HG03066 (cell line): ENCODE measurements around the gene MEGF8.

ENCODE experiments used
- ATAC-seq: cut with Tn5 transposase; IDR thresholded peaks from one replicate; pipeline ENCODE4 v1.9.1; 2021; ENCODE audit warnings: low read depth; ENCODE audit not compliant: unreplicated experiment

Gene MEGF8

DNA sequence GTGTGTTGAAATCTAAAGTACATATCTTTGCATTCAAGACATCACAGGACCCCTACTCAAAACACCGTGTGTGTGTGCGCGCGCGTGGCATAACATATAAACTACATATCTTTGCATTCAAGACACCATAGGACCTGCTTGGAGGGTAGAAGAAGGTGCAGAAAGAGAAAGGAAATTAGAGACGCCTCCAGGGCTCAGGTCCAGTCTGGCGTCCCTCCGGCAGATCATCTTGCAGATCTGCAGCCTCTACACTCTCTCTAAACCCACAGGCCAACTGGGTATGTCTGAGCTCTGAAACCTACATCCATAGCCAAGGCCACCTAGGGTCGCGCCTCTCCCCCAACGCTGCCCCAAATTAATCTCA is 22.4 kb upstream of the MEGF8 start:
- ATAC-seq, result no peak

DNA sequence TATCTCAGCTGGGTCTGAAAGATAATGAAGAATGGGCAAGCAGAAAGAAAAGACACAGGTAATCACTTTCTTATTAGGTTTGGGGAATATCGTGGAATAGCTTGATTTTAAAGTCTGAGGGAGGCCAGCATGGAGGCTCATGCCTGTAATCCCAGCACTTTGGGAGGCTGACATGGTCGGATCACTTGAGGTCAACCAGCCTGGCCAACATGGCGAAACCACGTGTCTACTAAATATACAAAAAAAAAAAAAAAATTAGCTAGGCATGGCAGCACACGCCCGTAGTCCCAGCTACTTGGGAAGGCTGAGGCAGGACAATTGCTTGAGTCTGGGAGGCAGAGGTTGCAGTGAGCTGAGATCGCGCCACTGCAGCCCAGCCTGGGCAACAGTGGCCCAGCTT is 21.6 kb upstream of the MEGF8 start:
- no peak for ATAC-seq

DNA sequence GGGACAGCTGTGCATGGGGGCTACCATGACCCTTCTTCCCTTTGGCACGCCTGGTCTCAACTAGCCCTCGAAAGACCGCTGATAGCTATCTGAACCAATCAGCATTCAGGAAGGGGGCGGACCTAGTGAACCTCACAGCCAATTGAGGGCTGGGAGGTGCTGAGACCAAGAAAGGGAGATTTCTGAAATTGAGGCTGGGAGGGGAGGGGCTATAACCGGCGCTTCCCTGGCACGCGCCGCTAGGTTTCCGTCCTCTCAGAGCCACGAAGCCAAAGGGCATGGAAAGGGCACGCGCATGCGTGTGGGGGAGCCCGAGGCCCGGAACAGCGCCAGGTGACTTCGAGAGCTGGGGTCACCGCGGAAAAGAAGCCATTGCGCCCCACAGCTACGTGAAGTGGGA is 18.8 kb upstream of the MEGF8 start:
- no peak for ATAC-seq

DNA sequence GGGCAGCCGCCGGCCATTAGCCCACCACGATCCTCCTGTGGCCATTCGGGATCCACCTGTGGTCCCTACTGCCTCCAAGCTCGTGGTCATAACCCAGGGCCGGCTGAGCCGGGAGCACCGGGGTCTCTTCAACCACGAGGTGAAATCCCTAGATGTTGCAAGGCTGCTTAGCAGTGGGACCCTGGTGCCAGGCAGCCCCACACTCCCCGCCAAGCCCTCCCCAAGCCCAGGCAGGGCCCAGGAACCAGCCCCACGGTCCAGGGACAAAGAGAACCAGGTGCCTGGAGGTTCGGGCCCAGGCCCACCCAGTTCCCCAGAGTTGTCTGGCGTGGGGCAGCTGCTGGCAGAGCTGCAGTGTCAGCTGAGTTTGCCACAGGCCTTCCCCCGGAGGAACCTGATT is 15.7 kb upstream of the MEGF8 start:
- no peak for ATAC-seq

DNA sequence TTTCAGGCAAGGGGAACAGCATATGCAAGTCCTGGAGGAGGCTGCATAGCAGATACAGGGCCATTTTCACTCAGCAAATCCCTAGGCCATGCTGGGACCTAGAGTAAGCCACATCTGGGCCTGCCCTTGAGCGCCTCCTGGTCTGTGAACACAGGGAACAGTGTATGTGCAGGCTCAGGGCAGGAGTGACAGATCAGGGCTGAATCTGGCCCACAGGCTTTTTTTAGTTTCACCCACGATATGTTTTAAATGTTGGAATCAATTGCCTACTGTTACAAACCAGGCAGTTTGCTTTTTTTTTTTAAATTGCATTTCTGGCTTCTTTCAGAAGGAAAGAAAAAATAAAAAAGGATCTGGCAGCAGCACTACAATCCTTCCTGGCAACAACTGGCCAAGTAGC is 13.8 kb upstream of the MEGF8 start:
- no peak for ATAC-seq

DNA sequence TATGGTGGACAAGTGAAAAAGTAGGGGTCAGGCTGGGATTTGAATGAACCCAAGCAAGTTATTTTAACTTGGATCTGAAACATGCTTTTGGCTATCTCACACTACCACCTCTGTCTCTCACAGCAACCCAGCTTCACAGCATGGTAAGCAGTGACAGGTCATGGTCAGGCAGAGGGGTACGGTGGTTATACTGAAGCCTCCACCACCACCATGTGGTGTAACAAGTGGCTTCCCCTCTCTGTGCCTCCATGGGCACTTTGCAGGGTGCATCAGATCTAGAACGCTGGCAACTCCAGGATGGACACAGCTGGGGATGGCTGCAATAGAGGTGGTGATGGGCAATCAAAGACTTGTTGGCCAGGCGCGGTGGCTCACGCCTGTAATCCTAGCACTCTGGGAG is 13.1 kb upstream of the MEGF8 start:
- no peak for ATAC-seq

DNA sequence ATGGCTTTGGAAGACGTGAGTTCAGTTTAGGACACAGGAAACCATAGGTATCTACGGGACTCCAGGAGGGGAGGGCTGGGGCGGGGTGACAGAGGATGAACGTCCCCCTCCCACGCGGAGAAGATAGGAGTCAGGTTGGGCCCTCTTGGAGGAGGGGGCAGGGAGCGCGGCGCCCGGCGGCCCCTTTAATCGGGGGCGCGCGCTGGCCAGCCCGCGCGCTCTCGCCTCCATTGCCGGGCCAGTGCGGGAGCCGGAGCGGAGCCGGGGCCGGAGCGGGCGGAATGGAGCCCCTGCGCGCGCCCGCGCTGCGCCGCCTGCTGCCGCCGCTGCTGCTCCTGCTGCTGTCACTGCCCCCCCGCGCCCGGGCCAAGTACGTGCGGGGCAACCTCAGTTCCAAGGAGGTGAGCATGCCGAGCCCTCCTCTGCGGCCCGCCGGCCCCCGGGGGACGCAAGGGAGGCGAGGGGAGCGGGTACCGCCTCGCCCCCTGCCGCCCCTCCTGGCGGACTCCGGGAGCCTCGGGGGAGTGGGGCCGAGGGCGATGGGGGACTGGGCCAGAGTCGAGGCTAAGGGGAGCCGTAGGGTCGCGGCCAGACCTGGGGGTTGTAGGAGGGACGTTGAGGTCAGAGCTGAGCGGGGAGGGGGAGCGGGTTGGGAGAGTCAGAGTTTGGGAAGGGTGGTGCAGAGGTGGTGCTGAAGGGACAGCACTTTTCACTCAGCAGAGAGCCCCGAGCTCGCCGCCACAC is 12.2 kb upstream of the MEGF8 start, which contains the start of gene TMEM145:
Gene TMEM145, plus strand, starts transcription at position 214 of the 744 bp plus-strand sequence. Its CDS starts 68 bp downstream, at position 282.
- no peak for ATAC-seq

DNA sequence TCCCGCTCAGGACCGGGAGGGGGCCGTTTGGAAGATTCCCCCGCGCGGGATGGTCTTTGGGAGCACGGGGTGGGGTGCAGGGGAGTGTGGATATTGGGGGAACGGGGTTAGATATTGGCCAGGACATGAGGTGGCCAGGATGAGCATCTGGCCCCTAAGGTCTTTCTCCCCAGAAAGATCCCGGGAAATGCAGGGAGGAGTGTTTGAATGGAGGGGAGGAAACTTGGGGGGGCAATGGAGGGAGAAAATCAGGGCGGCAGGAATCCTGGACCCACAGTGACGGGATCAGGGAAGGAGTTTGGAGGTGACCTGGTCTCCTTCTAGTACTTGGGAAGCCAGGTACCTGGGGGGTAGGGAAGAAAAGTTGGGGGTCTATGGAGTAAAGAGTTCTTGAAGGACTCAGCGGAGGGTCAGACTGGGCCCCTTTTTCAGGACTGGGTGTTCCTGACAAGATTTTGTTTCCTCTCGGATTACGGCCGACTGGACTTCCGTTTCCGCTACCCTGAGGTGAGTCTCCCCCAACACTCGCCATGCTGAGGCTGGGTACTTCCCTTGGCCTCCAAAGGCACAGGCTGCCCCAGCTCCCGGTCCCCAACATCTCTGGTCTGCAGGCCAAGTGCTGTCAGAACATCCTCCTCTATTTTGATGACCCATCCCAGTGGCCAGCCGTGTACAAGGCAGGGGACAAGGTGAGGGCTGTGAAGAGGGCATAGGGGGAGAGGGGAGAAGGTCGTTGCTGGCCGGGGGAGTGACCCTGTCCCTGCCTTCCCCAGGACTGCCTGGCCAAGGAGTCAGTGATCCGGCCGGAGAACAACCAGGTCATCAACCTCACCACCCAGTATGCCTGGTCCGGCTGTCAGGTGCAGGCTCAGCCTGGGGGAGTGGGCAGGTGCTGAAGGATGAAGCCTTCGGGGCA is 11.3 kb upstream of the MEGF8 start:
- ATAC-seq, result no peak

DNA sequence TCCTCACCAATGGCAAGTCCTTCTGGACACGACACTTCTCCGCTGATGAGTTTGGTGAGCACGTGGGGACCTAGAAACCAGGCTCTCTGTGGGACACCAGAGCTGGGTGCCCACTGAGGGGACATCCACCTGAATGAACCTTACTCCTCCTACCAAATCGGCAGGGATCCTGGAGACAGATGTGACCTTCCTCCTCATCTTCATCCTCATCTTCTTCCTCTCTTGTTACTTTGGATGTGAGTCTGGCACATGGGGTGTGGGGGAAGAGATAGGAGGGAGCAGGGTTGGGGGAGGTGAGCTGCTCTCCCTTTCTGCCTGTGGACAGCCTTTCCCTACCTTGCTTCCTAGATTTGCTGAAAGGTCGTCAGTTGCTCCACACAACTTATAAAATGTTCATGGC is 10.4 kb upstream of the MEGF8 start:
- no peak for ATAC-seq

DNA sequence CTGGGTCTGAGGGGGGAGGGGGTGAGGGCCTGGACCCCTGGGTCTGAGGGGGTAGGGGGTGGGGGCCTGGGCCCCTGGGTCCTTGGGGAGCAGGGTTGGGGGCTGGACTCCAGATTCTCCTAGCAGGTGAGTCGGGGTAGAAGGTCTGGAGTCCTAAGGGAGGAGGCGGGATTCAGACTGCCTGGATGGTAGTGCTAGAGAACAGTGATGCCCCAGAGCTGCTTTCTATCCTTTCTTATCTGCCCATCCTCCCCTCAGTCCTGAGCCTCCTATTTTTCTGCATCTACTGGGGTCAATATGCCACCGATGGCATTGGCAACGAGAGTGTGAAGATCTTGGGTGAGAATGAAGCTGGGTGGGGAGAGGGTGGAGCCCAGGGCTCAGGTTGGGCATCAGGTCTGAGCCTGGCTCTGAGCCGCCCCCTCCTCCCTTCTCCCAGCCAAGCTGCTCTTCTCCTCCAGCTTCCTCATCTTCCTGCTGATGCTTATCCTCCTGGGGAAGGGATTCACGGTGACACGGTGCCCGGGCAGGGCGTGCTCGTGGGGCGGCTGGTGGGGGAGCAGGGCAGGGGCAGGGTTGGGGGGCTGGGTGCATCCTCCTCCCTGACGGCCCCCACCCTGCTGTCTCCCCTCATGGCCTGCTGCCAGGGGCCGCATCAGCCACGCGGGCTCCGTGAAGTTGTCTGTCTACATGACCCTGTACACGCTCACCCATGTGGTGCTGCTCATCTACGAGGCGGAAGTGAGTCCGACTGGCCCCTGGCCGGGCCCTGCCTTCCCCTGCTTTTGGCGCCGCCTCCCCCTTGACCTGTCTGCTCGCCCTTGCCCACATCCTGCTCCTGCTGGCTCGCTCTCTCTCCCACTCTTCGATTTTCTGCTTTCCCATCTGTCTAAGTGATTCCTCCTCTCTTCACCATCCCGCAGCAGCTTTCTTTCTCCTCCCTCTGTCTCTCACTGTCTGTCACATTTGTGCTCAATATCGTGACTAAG is 8.9 kb upstream of the MEGF8 start:
- ATAC-seq, result no peak

DNA sequence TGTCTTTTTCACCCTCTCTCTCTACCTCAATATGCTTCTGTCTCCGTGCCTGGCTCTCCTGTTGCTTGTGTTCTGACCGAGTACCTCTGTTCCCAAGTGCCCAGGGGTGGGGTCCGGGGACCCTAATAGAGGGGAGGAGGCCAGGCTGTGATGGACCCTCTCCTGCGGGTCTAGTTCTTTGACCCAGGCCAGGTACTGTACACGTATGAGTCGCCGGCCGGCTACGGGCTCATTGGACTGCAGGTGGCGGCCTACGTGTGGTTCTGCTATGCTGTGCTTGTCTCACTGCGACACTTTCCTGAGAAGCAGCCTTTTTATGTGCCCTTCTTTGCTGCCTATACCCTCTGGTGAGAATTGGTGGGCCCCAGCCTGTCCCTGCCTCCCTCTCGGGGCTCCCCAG is 7.9 kb upstream of the MEGF8 start:
- no peak for ATAC-seq

DNA sequence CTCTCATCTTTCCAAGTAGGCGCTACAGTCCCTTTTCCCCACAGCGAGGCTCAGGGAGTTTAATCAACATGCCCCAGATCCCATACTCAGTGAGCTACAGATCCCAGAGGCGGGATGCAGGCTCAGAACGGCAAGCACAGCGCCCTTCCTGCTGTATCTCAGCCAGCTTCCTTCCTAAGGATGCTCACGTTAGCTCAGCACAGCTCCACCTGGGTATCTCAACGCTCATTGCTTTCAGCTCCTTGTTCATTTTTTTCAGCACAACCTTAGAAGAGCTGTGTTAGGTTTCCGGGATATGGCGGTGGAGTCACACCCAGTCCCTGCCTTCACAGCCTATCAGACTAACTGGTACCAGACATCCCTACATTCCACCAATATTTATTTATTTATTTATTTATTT is 3.1 kb upstream of the MEGF8 start:
- ATAC-seq, result no peak

DNA sequence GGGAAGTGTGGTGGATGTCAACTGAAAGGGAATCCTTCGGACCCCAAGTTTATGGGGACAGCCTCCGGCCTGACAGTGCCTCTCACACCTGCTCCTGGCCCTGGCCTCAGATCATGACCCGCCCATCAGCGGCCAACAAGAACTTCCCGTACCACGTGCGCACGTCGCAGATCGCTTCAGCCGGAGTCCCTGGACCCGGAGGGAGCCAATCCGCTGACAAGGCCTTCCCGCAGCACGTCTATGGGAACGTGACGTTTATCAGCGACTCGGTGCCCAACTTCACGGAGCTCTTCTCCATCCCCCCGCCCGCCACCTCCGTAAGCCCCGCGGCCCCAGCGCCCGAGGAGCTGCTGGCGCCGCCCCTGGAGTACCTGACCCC is 2.0 kb upstream of the MEGF8 start:
- ATAC-seq, result no peak

DNA sequence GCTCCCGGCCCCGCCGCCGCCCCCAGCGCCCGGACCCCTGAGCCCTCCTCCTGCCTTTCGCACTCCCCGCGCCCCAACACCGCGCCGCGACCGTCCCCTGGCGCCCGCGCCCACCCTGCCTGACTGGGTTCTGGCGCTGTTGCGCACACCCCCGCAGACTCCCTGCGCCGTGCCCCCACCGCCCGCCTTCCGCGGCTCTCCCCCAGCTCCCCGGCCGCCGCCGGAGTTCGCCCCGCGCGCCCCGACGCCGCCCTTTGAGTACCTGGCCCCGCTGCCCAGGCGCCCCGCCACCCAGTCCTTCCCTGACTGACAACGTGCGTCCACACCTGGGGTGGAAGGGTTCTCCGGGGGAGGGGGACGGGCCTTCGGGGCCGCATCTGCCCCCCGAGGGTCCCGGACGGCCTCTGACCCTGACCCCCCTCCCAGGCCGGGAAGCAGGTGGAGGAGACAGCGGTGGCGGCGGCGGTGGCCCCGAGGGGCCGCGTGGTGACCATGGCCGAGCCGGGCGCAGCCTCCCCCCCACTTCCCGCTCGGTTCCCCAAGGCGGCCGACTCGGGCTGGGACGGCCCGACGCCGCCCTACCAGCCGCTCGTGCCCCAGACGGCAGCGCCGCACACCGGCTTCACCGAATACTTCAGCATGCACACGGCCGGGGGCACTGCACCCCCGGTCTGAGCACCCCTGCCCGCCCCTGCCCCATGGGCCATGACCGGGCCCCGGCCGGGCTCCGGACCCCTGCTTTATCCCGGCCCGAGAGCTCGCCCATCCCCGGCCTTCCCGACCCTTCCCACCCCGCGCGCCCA is 1.4 kb upstream of the MEGF8 start:
- no peak for ATAC-seq

DNA sequence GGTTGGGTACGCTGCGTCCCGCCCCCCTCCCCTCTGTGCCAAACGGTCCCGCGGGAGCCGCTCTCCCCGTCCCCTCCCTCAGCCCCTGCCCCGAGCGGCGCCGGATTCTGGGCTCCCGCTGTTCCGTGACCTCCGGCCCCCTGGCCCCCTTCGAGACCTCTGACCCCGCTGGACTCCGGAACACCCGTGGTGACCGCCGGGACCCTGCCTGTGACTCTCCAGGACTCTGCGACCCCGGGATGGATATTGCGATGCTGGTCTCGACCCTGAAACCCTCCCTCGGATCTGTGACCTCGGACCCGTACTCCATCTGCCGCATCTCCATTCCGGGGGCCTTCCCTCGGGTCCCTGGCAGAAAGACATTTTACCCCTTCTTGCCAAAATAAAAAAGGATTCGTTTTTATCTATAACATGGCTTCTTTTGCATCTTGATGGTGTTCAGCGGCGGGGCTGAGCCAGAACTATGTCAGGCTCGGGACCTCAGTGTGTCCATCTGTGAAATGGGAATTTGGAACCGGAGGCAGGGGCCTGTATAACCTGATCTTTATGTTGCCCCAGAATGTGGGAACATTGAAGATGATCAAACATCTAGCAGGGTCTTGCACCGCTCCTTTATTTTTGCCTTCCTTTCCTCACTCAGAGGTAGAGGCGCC is 654 bp upstream of the MEGF8 start:
- ATAC-seq, result no peak

DNA sequence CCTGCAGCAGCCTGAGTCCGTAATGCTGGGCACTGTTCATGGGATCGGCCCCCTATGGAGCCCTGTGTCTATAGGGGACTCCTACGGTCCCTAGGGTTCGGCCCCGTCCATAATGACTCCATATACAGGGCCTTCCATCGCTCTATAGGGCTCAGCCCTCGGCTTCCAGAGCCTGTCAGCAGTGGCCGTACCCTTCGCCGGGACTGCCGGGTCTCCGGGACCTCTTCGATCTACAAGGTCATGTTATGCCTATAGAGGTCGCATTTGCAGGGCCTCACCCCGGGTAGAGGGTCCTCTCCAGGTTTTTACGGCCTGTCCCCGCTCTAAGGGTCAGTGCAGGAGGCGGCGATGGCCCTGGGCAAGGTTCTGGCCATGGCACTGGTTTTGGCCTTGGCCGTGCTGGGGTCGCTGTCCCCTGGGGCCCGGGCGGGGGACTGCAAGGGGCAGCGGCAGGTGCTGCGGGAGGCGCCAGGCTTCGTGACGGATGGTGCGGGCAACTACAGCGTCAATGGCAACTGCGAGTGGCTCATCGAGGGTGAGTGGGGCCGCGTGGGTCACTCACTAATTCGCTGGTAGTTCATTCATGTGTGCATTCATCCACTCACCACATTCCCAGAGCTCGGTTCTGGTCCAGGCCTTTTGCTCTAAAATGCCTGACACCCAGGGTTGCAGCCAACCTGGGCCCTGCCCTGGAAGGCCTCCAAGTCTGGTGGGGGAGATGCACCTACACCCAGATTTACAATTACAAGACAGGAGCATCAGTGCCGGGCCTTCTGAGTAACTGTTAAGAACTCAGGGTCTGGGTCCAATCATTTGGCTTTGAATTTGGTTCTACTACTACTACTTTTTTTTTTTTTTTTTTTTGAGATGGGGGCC is 699 bp downstream of the MEGF8 start:
- ATAC-seq, result peak; percentile 1

DNA sequence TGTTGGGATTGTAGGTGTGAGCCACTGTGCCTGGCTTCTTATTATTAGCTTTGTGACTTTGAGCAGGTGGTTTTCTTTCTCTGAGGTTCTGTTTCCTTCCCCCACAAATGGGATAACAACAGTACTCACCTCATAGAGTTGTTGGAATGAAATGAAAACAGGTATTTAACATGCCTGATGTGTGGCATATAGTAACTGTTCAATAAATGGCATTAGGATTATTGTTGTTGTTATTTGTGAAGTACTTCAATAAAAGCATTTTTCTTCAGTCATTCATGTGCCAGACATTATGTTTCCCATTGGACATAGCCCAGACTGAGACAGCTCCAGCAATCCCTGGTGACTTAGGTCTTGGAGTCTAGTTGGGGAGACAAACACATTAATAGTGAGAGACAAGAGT is 1.5 kb downstream of the MEGF8 start:
- ATAC-seq, result no peak

DNA sequence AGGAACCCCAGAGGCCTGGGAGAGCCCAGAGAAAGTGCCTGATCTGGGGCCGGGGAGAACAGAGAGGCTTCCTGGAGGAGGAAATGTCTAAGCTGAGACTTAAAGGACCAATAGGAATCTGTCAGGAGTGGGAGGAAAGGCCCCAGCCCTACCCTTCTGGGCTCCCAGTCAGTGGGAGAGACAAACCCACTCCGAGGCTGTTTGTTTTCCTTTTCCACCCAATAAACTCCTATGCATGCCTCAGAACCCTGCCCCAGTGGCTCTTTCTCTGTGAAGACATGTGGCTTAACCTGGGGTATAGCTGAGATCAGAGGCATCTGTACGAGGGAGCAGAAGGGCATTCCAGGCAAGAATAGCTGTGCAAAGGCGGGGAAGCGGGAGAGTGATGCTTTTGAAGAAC is 1.9 kb downstream of the MEGF8 start:
- no peak for ATAC-seq

DNA sequence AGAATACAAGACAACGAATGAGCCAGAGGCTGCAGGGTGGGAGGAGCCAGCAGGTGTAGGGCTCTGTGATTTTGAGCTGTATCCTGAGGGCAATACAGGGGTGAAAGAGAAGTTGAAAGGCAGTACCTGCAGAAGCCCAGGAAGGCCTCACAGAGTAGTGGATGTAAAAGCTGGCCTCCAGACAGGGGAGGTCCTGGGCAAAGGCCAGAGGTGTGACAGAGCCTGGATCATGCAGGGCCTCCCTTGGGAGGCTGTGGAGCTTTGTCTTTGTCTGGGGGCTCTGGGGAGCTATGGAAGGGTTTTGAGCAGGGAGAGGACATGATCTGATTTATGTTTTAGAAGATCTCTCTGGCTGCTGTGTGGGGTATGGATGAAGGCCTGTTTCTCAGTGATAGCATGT is 2.7 kb downstream of the MEGF8 start:
- ATAC-seq, result no peak
